ENCODE results near the gene SUN5.
"Not testable (repeated sequence)": the region's sequence is repeated elsewhere in the genome, so short reads cannot be mapped to it uniquely, and the experiment has no call there.

SUN5 gene, protein sequence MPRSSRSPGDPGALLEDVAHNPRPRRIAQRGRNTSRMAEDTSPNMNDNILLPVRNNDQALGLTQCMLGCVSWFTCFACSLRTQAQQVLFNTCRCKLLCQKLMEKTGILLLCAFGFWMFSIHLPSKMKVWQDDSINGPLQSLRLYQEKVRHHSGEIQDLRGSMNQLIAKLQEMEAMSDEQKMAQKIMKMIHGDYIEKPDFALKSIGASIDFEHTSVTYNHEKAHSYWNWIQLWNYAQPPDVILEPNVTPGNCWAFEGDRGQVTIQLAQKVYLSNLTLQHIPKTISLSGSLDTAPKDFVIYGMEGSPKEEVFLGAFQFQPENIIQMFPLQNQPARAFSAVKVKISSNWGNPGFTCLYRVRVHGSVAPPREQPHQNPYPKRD

DNA sequence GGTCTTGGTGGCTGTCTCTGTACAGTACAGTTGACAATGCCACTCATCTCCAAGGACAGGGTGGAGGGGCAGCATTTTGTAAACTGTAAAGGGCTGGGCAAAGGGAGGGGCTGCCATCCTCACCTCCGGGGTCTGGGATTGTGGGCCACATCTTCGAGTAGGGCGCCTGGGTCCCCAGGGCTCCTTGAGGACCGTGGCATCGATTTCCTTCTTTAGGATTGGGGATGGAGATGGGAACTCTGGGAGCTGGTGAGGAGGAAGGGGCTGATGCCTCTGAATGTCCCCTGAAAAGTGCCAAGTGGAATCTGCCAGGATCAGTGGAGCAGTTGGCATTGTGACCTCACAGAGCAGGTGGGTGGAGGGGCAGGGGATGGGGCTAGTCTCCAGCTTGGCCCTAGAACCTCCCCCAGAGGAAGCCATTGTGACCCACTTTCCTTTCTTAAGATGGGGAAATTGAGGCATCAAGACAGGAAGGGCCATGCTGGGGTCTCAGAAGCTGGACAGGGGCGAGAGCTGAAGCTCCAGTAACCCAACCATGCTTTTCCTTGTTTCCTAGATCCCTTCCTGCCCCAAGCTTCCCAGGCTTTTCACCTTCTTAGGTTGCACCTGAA is at the start of gene SUN5:
TSS of gene SUN5 (minus strand) at position 293 of the 611 bp plus-strand sequence. CDS start at position 200, 93 bp downstream.
- no peak for DNase-seq (ENCODE audit: low spot score)

DNA sequence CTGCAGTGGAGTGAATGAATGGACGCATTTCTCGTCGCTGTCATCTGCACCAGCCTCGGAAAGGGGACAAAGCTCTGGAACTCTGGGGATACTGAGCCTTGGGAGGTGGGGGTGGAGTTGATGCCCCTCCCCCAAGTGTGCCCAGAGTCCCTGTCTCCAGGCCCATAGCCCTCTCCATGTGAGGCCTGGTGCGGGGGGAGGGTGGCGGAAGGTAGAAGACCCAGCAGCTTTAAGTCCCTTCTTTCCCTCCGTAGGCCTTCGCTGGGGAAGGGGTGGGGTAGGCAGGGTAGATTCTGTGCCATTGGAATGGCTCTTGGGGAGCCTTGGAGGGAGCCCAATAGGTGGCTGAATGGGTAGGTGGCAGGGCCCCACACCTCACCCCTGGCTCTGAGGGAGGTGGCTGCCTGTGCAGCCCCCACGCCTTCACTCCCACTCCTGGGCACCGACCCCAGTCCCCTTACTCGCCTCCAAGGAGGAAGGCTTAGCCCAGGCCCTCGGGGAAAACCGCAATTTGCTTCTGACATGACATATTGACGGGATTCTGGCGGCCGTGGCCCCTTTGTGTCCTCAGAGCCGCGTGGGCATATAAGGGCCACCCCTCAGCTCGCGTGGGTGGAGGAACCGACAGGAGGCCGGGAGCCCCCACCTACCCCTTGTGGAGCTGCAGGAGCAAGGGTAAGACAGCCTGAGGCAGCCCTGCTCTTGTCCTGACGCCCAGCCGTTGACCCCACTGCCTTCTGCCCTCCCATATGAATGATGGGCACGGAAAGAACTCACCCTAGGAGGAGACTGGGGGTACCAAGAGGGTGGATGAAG is 49.3 kb upstream of the SUN5 start, which contains the start of gene BPIFB3:
TSS of gene BPIFB3 (plus strand) at position 613 of the 816 bp plus-strand sequence. CDS start 1,533 bp downstream, outside the sequence.
- DNase-seq (ENCODE audit: low spot score): no peak

DNA sequence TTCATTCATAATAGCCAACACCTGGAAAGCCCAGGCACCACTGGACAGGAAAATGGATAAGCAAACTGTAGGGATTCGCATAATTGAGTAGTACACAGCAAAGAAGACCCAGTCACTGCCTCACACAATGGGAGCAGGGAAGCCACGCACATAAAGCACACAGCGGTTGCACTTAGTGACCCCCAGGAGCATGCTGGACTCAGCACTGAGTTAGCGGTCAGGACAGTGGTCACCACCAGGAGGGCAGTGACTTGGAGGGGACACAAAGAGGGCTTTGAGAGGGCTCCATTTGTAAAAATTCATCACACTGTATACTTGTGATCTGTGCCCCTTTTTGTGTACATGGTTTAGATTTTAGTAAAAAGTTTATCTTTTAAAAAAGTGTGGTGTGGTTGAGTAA is 47.1 kb upstream of the SUN5 start:
- DNase-seq (ENCODE audit: low spot score): no peak

DNA sequence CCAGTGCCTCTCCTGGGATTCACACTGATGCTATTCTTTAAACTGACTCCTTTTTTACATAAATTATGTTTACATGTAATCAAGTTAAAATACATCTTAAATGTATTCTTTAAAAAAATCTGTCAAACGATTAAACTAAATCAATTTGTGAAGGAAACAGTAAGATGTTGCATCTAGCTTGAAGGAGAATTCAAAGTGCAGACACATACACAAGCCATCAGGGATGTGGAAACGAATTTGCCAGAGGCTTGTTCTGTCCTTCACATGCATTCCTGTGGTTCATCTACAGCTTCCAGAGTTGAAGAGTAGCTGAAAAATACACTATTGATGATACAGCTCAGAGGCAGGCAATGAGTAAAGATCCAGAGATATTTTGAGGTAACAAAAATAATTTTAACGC is 42.2 kb upstream of the SUN5 start:
- no peak for DNase-seq (ENCODE audit: low spot score)

DNA sequence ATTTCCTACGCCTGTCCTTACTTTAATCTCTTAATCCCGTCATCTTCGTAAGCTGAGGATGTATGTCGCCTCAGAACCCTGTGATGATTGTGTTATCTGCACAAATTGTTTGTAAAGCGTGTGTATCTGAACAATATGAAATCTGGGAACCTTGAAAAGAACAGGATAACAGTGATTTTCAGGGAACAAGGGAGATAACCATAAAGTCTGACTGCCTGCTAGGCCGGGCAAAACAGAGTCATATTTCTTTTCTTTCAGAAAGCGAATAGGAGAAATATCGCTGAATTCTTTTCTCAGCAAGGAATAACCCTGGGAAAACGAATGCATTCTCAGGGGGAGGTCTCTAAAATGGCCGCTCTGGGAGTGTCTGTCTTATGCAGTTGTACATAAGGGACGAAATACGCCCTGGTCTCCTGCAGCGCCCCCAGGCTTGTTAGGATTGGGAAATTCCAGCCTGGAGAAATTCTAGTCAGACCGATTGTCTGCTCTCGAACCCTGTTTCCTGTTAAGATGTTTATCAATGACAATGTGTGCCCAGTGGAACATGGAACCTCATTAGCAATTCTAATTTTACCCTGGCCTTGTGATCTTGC is 41.0 kb upstream of the SUN5 start:
- not testable (repeated sequence) for DNase-seq (ENCODE audit: low spot score)

DNA sequence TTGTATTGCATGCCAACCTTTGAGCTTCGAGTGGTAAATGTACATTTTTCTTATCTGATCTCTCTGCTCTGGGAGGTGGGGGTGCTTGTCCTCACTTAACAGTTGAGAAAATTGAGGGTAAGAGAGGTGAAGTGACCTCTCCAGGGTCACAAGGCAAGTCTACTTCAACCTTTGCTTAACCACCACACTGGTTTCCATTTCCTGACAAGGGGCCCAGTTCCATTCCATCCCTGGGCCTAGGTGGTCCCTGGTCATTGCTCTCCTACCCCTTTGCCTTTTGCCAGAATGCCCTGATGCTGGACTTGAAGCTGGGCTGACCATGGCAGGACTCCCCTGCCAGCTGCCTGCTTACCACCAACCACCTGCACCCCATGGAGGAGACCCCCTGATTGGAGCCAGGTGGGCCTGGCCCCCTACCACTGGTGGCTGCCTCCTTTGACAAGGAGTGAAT is 39.5 kb upstream of the SUN5 start:
- no peak for DNase-seq (ENCODE audit: low spot score)

DNA sequence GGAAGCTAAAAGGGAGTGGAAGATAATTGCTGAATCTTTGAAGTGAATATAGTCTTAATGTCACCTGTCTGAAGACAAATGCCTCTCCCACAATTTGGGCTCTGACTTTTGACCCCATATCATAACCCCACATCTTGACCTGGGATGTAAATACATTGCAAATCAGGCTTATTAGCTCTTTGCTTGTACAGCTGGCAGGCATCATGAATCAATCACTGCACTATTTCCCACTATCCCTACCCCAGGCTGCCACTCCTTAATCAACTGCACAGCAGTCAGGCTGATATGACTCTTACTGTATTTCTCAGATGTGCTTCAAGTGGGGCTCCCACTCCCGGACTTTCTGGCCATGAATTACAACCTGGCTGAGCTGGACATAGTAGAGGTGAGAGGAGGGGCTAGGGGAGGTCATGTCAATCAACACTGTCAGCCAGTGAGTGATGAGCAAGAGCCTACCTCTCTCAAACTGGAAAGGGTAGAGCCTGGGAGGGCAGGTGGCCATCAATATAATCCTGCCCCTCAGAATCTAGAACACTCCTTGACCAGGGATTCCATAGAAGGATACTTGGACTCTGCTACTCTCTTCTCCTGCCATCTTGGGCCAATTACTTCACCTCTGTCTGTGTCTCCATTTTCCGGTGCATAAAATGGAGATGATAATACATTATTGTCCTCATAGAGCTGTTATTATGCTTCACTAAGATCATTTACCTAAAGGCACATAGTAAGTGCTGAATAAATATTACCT is 38.9 kb upstream of the SUN5 start:
- DNase-seq (ENCODE audit: low spot score): no peak

DNA sequence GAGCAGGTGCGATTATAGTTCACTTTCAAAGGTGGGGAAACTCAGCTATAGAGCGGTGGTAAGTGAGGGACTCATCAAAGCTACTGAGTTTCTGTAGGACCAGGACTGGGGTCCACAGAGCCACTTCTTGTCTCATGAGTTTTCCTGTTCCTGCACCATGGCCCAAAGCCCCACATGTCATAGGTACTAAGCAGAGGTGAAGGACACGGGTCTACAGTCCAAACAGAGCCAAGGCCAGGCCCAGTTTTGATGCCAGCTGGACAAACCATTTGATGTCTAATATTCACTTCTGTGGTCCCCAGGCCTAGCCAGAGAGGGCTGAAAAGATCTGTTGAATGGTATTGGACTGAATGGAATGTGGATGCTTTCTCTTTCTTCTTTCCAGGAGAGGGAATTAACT is 38.2 kb upstream of the SUN5 start:
- no peak for DNase-seq (ENCODE audit: low spot score)

DNA sequence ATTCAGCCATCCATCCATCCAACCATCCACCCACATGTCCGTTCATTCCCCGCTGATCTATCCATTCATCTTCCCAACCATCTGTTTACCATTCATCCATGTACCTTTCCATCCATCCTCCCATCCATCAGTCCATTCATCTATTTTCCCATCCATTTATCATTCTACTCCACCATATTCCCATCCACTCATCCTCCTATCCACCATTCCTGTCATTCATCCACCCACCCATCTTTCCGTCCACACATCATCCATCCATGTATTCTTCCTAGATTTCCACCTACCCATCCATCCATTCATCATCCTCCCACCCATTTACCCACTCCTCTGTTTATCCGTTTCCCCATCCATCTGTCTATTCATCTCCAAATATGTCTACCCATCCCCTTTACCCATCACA is 34.0 kb upstream of the SUN5 start:
- DNase-seq (ENCODE audit: low spot score): no peak

DNA sequence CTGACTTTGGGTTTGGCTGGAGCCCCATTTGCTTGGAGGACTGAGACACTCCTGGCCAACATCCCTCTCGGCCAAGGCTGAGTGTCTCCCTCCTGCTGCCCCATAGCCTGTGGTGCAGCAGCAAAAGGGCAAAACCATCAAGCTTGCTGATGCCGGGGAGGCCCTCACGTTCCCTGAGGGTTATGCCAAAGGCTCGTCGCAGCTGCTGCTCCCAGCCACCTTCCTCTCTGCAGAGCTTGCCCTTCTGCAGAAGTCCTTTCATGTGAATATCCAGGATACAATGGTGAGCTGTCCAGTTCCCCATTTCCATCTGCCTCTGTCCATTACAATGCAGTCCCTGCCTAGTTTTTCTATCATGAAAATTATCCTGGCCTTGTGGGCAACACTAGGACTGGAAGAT is 33.2 kb upstream of the SUN5 start:
- DNase-seq (ENCODE audit: low spot score): no peak

DNA sequence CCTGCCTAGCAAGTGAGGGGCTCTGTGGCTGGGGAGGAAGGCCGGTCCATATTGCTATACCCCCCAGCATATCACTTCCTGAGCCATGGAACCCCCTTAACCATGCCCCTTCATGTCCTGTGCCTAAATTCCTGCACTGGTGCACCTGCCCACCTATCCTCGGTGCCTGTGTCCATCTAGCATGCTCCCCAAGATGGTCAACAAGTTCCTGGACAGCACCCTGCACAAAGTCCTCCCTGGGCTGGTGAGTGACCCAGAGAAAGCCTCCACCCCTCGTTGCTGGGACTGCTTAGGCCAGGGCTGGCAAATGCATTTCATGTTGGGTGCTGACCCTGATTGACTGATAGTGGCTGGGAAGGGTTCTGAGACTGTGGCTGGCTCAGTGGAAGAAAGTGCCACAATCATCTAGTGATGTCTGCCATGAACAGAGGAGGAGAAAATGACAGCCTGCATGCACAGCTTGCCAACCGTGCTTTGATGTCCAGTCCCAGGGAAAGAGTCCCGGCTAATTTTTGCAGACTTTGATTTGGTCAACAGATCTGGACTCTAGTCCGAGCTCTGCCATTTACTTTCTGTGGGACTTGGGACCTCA is 30.8 kb upstream of the SUN5 start:
- DNase-seq (ENCODE audit: low spot score): no peak

DNA sequence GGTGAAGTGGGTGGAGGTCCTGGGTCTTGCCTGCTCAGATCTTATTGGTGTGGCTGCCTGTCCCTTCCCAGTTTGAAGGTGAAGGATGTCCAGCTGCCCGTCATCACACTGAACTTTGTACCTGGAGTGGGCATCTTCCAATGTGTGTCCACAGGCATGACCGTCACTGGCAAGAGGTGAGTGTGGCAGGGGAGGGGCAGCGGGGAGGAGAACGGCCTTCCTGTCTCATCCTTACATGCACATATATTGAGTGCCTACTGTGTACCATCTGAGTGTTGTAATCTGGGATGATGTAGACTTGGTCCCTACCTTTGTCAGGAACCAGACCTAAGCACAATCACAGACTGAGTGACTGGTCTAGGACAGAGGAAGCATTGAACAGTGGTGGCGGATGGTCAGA is 29.9 kb upstream of the SUN5 start:
- DNase-seq (ENCODE audit: low spot score): no peak

DNA sequence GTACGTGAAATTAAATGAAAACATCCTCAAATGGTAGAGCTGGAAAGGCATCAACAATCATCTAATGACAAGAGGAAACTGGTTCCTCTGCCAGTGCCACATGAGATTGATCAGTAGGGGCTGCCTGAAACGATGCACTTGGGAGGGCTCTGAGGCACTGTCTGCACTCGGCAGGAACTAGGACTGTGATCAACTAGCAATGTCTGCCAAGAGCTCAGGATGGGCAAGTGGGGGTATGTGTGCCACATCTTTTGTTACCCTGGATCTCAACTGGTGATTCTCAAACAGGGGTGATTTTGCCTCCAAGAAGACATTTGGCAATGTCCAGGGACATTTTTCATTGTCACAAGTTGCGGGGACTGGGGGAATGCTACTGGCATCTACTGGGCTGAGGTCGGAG is 29.1 kb upstream of the SUN5 start:
- no peak for DNase-seq (ENCODE audit: low spot score)

DNA sequence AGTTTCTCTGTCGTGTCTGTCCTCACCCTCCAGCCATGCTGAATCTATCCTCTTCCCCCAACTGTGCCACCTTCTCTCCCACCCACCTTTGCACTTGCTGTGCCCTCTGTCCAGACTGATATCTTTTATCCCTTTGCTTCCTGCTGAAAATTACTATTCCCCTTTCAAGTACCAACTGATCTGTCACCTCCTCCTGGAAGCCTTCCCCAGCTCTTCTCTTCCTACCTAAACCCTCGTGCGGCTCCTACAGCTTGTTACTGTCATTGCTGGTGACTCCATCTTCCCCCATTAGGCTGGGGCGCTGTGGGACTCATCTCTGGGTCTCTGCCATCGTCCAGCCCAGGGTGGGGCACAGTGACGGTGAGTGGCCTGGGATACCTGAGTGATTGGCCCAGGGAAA is 28.3 kb upstream of the SUN5 start:
- no peak for DNase-seq (ENCODE audit: low spot score)

DNA sequence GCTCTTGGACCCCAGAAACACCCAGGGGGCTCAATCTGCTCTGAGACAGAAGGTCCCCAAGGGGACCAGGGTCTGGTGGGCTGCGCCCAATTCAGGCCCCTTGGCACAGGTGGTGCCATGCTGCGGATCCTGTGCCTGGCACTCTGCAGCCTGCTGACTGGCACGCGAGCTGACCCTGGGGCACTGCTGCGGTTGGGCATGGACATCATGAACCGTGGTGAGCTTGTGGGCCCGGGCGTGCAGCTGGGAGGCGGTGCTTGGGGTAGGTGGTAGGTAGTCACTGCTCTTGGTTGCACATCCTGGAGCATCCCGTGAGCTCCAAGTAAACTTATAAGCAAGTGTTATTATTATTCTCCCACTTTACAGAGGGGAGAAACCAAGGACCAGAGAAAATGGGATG is 27.3 kb upstream of the SUN5 start, which contains the start of gene BPIFB6:
TSS of gene BPIFB6 (plus strand) at position 118 of the 400 bp plus-strand sequence. CDS start at position 118, 0 bp downstream.
- DNase-seq (ENCODE audit: low spot score): no peak

DNA sequence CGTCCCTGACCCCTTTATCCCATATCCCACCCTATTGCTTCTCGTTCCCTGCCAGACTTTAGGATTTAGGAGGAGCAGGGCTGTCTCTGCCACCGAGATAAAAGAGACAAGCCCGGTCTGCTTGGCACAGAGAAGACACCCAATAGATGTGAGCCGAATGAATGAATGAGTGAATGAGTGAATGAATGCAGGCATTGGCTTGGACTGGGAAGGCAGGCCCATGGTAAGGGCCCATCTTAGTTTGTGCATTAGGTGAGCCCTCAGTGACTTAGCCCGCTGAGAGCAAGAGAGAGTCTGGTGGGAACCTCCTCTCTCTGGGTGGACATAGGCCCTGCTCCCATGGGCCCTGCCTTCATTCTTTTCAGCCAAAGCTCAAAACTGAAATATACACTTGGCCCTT is 26.3 kb upstream of the SUN5 start:
- DNase-seq (ENCODE audit: low spot score): no peak

DNA sequence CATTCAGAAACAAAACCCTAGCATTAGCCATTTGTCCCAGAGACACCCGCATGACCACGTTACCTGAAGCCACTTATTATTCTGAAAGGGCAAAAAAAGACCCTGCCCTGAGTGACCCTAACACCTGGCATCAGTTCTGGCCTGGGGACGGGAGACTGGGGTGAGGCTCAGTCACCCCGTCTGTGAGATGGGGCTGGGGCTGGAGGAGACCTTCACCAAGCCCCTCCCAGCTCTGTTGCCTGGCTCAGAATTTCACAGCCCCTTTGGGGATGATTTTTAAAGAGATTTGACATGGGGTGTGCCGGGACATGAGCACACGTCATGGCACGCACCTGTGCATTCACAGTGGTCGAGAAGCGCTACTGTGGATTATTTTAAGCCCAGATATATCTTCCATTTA is 25.8 kb upstream of the SUN5 start:
- DNase-seq (ENCODE audit: low spot score): no peak

DNA sequence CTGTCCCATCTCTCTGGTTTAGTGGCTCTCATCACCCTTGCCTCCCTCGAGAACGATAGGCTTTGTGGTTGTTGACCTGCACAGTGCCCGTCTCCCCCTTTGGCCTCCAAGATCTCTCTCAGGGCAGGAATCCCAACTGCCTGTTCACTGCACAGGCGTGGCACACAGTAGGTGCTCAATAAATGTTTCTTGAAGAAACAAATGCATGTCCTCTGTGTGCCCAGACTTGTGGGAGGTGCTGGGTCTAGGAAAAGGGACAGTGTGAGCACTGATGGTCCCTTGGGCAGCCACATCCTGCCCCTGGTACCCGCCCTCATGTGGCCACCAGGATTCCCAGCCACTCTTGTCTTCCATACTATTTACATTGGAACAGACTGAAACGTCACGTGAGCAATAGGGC is 24.6 kb upstream of the SUN5 start:
- no peak for DNase-seq (ENCODE audit: low spot score)

DNA sequence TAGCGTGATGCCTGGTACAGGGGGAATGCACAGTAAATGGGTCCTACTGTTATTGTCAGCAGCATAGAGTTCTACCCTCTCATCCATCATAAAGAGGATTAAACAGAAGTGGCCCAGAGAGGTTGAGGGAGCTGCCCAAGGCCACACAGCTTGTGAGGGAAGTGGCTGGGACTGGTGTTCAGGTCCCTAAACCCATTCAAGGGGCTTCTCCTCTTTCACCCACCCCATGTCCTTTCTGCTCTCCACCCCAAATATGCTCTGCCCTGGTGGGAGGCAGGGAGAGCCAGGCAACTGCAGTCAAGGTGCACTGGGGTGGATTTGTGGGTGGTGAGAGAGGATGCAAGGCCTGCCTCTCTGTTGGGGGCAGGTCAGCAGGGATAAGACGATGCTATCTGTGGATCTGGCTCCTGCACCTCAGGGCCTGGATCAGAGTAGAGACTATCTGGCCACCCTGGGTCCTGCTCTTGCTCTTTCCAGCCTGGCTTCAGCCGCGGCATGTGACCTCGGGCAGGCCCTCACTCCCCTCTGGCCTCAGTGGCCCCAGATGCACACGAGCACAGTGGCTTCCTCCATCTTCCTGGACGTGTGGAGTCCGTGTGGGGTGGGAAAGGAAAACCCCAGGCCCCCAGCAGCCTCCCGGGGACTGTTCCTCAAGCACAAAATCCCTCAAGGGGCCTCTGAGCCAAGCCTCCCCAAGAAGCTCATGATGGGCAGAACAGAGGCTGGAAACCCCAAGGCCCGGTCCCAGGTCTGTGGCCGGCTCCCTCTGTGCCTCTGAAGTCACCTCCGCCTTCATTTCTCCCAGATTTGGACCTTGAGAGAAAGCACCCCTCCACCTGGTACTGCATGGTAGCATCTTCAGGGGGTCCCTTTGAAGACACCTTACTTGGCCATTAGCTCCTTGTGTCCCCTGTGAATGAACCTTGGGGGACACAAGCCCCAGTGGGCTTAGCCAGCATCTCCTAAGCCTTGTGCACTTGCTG is 23.8 kb upstream of the SUN5 start:
- no peak for DNase-seq (ENCODE audit: low spot score)
